GM12872 (cell line): ENCODE results near the gene S100PBP.

Experiments used
- TF ChIP-seq, protein P1 (sequence below): IDR thresholded peaks from 3 replicates; pipeline ENCODE4 v1.5.1; 2011; ENCODE audit warnings: low read depth, mild to moderate bottlenecking, low read length, moderate library complexity; ENCODE audit not compliant: insufficient read depth

Gene S100PBP

DNA sequence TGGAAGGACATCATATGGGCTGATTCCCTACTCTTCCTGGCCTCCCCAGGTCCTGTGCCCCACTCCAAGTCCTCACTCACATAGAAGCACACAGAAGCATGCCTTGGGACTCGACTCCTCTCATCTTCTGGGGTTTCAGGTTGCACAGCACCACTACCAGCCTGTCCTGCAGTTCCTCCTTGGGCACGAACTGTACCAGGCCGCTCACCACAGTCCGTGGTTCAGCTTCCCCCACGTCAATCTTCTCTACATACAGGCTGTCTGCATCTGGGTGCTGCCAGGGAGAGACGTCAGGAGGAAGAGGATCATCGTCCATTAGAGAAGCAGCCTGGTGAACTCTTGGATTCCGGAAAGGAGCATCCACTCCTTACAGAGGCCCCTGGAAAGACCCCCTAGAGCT, 37.4 kb upstream of the S100PBP start:
- TF ChIP-seq, protein P1, sequence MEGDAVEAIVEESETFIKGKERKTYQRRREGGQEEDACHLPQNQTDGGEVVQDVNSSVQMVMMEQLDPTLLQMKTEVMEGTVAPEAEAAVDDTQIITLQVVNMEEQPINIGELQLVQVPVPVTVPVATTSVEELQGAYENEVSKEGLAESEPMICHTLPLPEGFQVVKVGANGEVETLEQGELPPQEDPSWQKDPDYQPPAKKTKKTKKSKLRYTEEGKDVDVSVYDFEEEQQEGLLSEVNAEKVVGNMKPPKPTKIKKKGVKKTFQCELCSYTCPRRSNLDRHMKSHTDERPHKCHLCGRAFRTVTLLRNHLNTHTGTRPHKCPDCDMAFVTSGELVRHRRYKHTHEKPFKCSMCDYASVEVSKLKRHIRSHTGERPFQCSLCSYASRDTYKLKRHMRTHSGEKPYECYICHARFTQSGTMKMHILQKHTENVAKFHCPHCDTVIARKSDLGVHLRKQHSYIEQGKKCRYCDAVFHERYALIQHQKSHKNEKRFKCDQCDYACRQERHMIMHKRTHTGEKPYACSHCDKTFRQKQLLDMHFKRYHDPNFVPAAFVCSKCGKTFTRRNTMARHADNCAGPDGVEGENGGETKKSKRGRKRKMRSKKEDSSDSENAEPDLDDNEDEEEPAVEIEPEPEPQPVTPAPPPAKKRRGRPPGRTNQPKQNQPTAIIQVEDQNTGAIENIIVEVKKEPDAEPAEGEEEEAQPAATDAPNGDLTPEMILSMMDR = no peak

DNA sequence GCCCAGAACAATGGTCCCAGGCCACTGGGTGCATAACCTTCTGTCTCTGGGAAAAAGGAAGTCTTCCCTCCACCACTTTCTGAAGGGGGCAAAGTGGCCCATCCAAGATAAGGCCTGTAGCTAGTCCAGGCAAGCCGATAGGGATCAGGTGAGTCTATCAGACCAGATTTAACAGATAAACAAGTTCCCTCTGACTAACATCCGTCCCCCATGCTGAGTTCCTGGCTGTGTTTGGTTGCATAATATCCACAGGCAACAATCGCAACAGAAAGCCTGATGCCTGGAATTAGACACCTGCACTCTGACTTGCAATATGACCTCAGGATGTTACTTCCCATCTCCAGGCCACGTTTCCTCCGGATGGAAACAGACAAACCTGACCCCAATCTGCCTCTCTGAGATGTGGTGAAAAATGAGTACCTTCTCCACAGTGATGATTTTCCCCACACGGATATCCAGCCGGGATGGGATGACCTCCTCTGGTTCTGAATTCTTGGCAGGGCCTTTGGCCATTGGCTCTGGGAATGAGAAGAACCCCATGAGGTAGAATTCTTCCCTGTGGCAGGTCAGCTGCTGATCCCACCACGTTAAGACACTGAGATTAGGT, 36.7 kb upstream of the S100PBP start:
- TF ChIP-seq, protein P1 = no peak

- TF ChIP-seq, protein P1 = no peak
These were observed 35.4 kb upstream of the S100PBP start for GRCh38 chr1:32782086-32782485.

- TF ChIP-seq, protein P1 = no peak
These were observed 33.6 kb upstream of the S100PBP start for GRCh38 chr1:32783851-32784250.

- TF ChIP-seq, protein P1 = no peak
These were observed 32.6 kb upstream of the S100PBP start for GRCh38 chr1:32784817-32785216.

DNA sequence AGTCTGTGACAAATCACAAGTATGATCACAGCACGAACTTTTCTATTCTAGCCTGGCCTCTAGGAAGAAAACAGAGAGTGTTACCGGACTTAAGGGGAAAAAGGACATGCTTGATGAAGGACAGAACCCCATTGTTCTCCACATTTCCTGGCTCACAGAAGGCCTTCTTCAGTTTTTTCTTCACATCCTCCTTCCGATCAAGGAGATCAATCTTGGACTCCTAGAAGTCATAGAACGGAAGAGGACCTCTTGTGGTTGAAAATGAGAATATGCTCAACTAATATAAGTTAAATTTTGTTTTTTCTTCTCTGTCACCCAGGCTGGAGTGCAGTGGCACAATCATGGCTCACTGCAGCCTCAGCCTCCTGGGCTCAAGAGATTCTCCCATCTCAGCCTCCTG, 30.6 kb upstream of the S100PBP start:
- TF ChIP-seq, protein P1 = peak; percentile 38; the same call in 1 of the 3 replicates

DNA sequence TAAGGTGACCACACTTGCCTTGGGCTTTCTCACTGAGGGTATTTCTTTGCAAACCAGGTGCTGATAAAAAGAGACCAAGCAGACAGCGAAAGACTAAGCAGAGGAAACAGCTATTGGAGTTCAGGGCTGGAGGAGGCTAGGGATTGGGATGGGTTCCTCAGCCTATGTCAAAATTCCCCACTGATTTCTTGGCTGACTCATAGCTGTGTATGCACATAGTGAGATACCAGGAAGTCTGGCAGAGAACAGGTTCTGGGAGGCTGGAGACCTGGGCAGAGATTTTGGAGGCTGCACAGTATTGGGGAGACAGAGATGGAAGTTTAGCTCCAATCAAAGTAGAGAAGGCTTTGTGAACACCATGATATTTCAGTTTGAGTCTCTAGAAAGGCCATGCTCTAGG, 25.6 kb upstream of the S100PBP start:
- TF ChIP-seq, protein P1 = no peak
